Ishikawa (cell line): ENCODE data around the gene XAB2.
A peak's percentile ranks its signal among the peaks of the same experiment; 100 is the strongest.

ENCODE experiments used
- CEBPB ChIP-seq: IDR thresholded peaks from 2 replicates; pipeline ENCODE4 v1.6.1; 2012
- CREB1 ChIP-seq: IDR thresholded peaks from 2 replicates; pipeline ENCODE4 v1.6.1; 2012; ENCODE audit warnings: low read depth
- EGR1 ChIP-seq: IDR thresholded peaks from 2 replicates; pipeline ENCODE4 v1.6.1; 2012
- EP300 ChIP-seq: IDR thresholded peaks from 2 replicates; pipeline ENCODE4 v1.6.1; 2012; ENCODE audit warnings: borderline replicate concordance
- FOXM1 ChIP-seq: IDR thresholded peaks from 2 replicates; pipeline ENCODE4 v1.6.1; 2012; ENCODE audit warnings: low read depth, borderline replicate concordance
- MAX ChIP-seq: IDR thresholded peaks from 2 replicates; pipeline ENCODE4 v1.6.1; 2012
- NFIC ChIP-seq: IDR thresholded peaks from 2 replicates; pipeline ENCODE4 v1.6.1; 2012
- RAD21 ChIP-seq: IDR thresholded peaks from 2 replicates; pipeline ENCODE4 v1.6.1; 2012; ENCODE audit warnings: low read depth
- TAF1 ChIP-seq: IDR thresholded peaks from 2 replicates; pipeline ENCODE4 v1.6.1; 2012; ENCODE audit warnings: low read depth, mild to moderate bottlenecking
- TCF12 ChIP-seq: IDR thresholded peaks from 2 replicates; pipeline ENCODE4 v1.6.1; 2012; ENCODE audit warnings: low read depth
- TEAD4 ChIP-seq: IDR thresholded peaks from 2 replicates; pipeline ENCODE4 v1.6.1; 2012
- YY1 ChIP-seq: IDR thresholded peaks from 2 replicates; pipeline ENCODE4 v1.6.1; 2012; ENCODE audit warnings: low read depth
- ZBTB7A ChIP-seq: IDR thresholded peaks from 2 replicates; pipeline ENCODE4 v1.6.1; 2012; ENCODE audit warnings: low read depth
- TF ChIP-seq, protein P1 (sequence below): IDR thresholded peaks from 2 replicates; pipeline ENCODE4 v1.6.1; 2012; ENCODE audit warnings: low read depth, mild to moderate bottlenecking
- TF ChIP-seq, protein P2 (sequence below): IDR thresholded peaks from 2 replicates; pipeline ENCODE4 v1.6.1; 2012

XAB2 gene

GRCh38 chr19:7676376-7676775 is 47.0 kb upstream of the XAB2 start:
- TF ChIP-seq, protein P1, sequence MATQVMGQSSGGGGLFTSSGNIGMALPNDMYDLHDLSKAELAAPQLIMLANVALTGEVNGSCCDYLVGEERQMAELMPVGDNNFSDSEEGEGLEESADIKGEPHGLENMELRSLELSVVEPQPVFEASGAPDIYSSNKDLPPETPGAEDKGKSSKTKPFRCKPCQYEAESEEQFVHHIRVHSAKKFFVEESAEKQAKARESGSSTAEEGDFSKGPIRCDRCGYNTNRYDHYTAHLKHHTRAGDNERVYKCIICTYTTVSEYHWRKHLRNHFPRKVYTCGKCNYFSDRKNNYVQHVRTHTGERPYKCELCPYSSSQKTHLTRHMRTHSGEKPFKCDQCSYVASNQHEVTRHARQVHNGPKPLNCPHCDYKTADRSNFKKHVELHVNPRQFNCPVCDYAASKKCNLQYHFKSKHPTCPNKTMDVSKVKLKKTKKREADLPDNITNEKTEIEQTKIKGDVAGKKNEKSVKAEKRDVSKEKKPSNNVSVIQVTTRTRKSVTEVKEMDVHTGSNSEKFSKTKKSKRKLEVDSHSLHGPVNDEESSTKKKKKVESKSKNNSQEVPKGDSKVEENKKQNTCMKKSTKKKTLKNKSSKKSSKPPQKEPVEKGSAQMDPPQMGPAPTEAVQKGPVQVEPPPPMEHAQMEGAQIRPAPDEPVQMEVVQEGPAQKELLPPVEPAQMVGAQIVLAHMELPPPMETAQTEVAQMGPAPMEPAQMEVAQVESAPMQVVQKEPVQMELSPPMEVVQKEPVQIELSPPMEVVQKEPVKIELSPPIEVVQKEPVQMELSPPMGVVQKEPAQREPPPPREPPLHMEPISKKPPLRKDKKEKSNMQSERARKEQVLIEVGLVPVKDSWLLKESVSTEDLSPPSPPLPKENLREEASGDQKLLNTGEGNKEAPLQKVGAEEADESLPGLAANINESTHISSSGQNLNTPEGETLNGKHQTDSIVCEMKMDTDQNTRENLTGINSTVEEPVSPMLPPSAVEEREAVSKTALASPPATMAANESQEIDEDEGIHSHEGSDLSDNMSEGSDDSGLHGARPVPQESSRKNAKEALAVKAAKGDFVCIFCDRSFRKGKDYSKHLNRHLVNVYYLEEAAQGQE, result no peak
- TF ChIP-seq TAF1, result no peak
- TF ChIP-seq, protein P2, sequence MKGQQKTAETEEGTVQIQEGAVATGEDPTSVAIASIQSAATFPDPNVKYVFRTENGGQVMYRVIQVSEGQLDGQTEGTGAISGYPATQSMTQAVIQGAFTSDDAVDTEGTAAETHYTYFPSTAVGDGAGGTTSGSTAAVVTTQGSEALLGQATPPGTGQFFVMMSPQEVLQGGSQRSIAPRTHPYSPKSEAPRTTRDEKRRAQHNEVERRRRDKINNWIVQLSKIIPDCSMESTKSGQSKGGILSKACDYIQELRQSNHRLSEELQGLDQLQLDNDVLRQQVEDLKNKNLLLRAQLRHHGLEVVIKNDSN, result no peak
- TF ChIP-seq TEAD4, result no peak
- TF ChIP-seq NFIC, result no peak
- no peak for TF ChIP-seq CREB1
- no peak for TF ChIP-seq FOXM1
- TF ChIP-seq MAX, result no peak
- TF ChIP-seq YY1, result no peak
- no peak for TF ChIP-seq EGR1

DNA sequence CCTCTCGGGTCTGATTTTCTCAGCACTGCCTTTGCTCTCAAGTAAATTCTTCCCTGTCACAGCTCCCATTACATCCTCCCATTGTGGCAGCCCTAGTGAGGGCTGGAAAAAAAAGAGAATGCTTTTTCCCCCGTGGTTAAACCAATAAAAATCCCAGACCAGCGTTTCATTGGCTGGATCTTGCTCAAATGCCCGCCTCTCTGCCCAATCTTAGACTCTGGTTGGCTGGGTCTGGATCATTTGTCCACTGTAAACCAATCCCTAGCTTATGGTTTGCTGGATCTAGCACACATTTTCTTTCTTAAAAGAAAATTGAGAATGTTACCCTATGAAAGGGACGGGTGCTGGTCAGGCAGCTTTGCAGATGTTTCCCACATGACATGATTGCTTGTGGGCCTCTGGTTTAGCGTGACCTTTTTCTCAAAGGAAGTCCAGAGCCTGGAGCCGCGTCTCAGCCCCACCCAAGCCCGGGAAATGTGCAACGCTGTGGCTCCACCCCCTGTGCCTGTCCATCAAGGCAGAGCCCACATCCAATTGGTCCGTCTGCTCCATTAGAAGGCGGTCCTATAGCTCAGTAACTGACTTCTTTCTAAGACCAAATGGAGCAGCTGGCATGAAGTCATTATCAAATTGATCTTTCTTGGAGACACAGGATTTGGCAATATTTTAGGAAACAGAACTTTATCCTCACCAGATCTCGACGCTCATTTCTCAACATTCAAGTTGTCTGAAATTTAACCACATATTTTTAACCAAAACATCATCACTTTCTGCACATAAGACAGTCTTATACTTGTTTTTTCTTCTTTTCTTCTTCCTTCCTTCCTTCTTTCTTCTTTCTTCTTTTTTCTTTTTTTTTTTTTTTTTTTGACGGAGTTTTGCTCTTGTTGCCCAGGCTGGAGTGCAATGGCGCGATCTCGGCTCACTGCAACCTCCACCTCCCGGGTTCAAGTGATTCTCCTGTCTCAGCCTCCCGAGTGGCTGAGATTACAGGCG is 45.0 kb upstream of the XAB2 start:
- TF ChIP-seq ZBTB7A (no peak), TAF1 (no peak), YY1 (no peak), NFIC (no peak), CREB1 (no peak), TEAD4 (no peak), EGR1 (no peak), TCF12 (no peak), RAD21 (no peak), CEBPB (no peak), EP300 (no peak), MAX (no peak), FOXM1 (no peak)
- TF ChIP-seq, protein P1, result no peak
- TF ChIP-seq, protein P2, result no peak

GRCh38 chr19:7672522-7672921 is 43.2 kb upstream of the XAB2 start:
- TF ChIP-seq EGR1 (no peak), FOXM1 (no peak), RAD21 (no peak), YY1 (no peak), NFIC (no peak), EP300 (no peak), MAX (no peak)

GRCh38 chr19:7670790-7671189 is 41.4 kb upstream of the XAB2 start:
- no peak for TF ChIP-seq TEAD4
- TF ChIP-seq MAX, result no peak
- no peak for TF ChIP-seq CEBPB

- no peak for TF ChIP-seq TCF12
- TF ChIP-seq MAX, result peak; percentile 56; the same call in 1 of the 2 replicates
- no peak for TF ChIP-seq ZBTB7A
Measured at GRCh38 chr19:7670150-7670783, 40.9 kb upstream of the XAB2 start.

- no peak for TF ChIP-seq EP300
- TF ChIP-seq MAX, result no peak
Measured at GRCh38 chr19:7669641-7670040, 40.3 kb upstream of the XAB2 start.
